AG09309 (cell line): ENCODE results near the gene NLGN2.

ENCODE experiments used
- DNase-seq: peaks from one replicate; pipeline ENCODE4 v3.0.0-alpha.2; 2010; ENCODE audit warnings: low read depth
- H3K4me3 ChIP-seq: 2 replicates; pipeline ENCODE4 v1.5.1; 2011; ENCODE audit warnings: mild to moderate bottlenecking, low read depth, low read length, moderate library complexity; ENCODE audit not compliant: control insufficient read depth
- CTCF ChIP-seq: IDR thresholded peaks from 2 replicates; pipeline ENCODE4 v1.5.1; 2011; ENCODE audit warnings: mild to moderate bottlenecking, low read depth, low read length, inconsistent platforms; ENCODE audit not compliant: insufficient read depth, control insufficient read depth; ENCODE audit errors: missing control alignments

NLGN2 gene

GRCh38 chr17:7382901-7383300 is 24.7 kb upstream of the NLGN2 start:
- no peak for TF ChIP-seq CTCF
- no peak overlapping the region for H3K4me3 ChIP-seq
- DNase-seq, result no peak

GRCh38 chr17:7383371-7383741 is 24.3 kb upstream of the NLGN2 start:
- no peak overlapping the region for H3K4me3 ChIP-seq
- no peak for DNase-seq
- TF ChIP-seq CTCF, result no peak

GRCh38 chr17:7383742-7384488 is 23.7 kb upstream of the NLGN2 start:
- no peak for TF ChIP-seq CTCF
- DNase-seq, result no peak
- no peak overlapping the region for H3K4me3 ChIP-seq

- no peak for TF ChIP-seq CTCF
- H3K4me3 ChIP-seq, result no peak overlapping the region
These were observed 23.1 kb upstream of the NLGN2 start for GRCh38 chr17:7384489-7385081.

GRCh38 chr17:7388856-7389255 is 18.8 kb upstream of the NLGN2 start:
- DNase-seq, result no peak
- TF ChIP-seq CTCF, result no peak
- H3K4me3 ChIP-seq, result no peak overlapping the region

More at GRCh38 chr17:7384489-7385081, 23.1 kb upstream of the NLGN2 start:
- no peak for DNase-seq

- DNase-seq, result no peak
- no peak overlapping the region for H3K4me3 ChIP-seq
- no peak for TF ChIP-seq CTCF
These were observed 17.4 kb upstream of the NLGN2 start for GRCh38 chr17:7389924-7390910.
